Measurements from ENCODE around the gene BRD2. TPM values are rescaled to one million over a fixed set of nuclear protein-coding genes. Genes with fewer than 3 reads are reported as not detected.

BRD2 gene
- total RNA-seq, 1 experiment from 2014 or later: 171 TPM

- Histone ChIP-seq H3K4me2 (ENCODE audit: low read length) (no peak overlapping the region), H3K4me3 (ENCODE audit: low read length) (no peak overlapping the region), H3K79me2 (ENCODE audit: low read length) (no peaks in the 10 kb centered on the region), H3K36me3 (ENCODE audit: low read depth, low read length) (no peaks in the 10 kb centered on the region), H4K20me1 (ENCODE audit: low read length) (no peaks in the 10 kb centered on the region), H3F3A (ENCODE audit: low read length, unreplicated experiment) (no peaks in the 10 kb centered on the region), H3K27ac (ENCODE audit: low read length) (no peak overlapping the region), H3K9me3 (ENCODE audit: low read length) (no peaks in the 10 kb centered on the region), H3K27me3 (ENCODE audit: low read length) (no peaks in the 10 kb centered on the region), H3K9ac (ENCODE audit: low read length) (no peak overlapping the region), H2AFZ (ENCODE audit: low read length) (no peak overlapping the region), H3K9me2 (replicated peaks; ENCODE audit: low read length) (no peaks in the 10 kb centered on the region), H3K4me1 (ENCODE audit: insufficient read depth, low read length) (no peaks in the 10 kb centered on the region; the same call in 1 of the 2 replicates)
- no TSS peak for BruUV-seq (replicated peaks)
- DNase-seq: peak; percentile 41
- TF ChIP-seq EZH2phosphoT487 (IDR thresholded peaks at IDR 0.05; ENCODE audit: borderline replicate concordance, low read length): no peak
- TF ChIP-seq, protein P1, sequence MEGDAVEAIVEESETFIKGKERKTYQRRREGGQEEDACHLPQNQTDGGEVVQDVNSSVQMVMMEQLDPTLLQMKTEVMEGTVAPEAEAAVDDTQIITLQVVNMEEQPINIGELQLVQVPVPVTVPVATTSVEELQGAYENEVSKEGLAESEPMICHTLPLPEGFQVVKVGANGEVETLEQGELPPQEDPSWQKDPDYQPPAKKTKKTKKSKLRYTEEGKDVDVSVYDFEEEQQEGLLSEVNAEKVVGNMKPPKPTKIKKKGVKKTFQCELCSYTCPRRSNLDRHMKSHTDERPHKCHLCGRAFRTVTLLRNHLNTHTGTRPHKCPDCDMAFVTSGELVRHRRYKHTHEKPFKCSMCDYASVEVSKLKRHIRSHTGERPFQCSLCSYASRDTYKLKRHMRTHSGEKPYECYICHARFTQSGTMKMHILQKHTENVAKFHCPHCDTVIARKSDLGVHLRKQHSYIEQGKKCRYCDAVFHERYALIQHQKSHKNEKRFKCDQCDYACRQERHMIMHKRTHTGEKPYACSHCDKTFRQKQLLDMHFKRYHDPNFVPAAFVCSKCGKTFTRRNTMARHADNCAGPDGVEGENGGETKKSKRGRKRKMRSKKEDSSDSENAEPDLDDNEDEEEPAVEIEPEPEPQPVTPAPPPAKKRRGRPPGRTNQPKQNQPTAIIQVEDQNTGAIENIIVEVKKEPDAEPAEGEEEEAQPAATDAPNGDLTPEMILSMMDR (conservative IDR thresholded peaks at IDR 0.05; ENCODE audit: low read depth, low read length): peak; percentile 55
- ATAC-seq: no peak
- intact Hi-C loops (cut with micrococcal nuclease): no loop called here
- CTCF ChIA-PET: interaction anchor here (0.6 to 2.6 kb wide), 8 partner anchors 13 to 55 kb away, joined by 3 to 40 read pairs (median 5); partner anchors contain the start of gene BRD2
- POLR2A ChIA-PET (ENCODE audit: unreplicated experiment): interaction anchor here (0.5 kb wide), 1 partner anchor 13 kb away, joined by 9 read pairs; the partner anchor contains the start of gene BRD2
These were observed 13.2 kb upstream of the BRD2 start for GRCh38 chr6:32954986-32955802.

DNA sequence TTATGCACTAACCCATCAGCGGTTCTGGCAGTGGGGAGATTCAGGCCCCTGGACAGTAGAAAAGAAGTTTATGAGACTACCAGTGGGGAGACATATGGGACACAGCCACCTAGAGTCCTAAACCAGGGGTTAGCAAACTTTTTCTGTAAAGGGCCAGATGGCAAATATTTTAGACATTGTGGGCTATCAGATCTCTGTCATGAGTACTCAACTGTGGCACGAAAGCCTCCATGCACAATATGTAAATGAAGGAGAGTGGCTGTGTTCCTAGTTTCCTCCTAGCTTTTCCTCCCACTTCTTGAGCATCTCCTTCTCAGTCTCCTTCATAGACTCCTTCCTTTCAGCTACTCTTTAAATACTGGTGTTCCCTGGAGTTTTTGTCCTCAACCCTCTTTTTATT lies 12.2 kb upstream of the BRD2 start:
- BruUV-seq (replicated peaks): no TSS peak
- CTCF ChIA-PET: no interaction called here
- TF ChIP-seq EZH2phosphoT487 (IDR thresholded peaks at IDR 0.05; ENCODE audit: borderline replicate concordance, low read length) (no peak), EZH2 (IDR thresholded peaks at IDR 0.05; ENCODE audit: low read length, unreplicated experiment) (no peak)
- TF ChIP-seq, protein P1 (conservative IDR thresholded peaks at IDR 0.05; ENCODE audit: low read depth, low read length): no peak
- Histone ChIP-seq H3K27ac (ENCODE audit: low read length) (no peak overlapping the region), H3K4me2 (ENCODE audit: low read length) (no peak overlapping the region), H4K20me1 (ENCODE audit: low read length) (no peaks in the 10 kb centered on the region), H3K36me3 (ENCODE audit: low read depth, low read length) (no peaks in the 10 kb centered on the region), H3K9ac (ENCODE audit: low read length) (no peak overlapping the region), H2AFZ (ENCODE audit: low read length) (no peak overlapping the region), H3K9me2 (replicated peaks; ENCODE audit: low read length) (no peaks in the 10 kb centered on the region), H3K27me3 (ENCODE audit: low read length) (no peaks in the 10 kb centered on the region), H3K4me1 (ENCODE audit: insufficient read depth, low read length) (no peaks in the 10 kb centered on the region; the same call in 1 of the 2 replicates), H3K4me3 (ENCODE audit: low read length) (no peak overlapping the region), H3F3A (ENCODE audit: low read length, unreplicated experiment) (no peaks in the 10 kb centered on the region), H3K79me2 (ENCODE audit: low read length) (no peaks in the 10 kb centered on the region), H3K9me3 (ENCODE audit: low read length) (no peaks in the 10 kb centered on the region)
- POLR2A ChIA-PET (ENCODE audit: unreplicated experiment): no interaction called here
- intact Hi-C loops (cut with micrococcal nuclease): no loop called here
- DNase-seq: no peak
- no peak for ATAC-seq

DNA sequence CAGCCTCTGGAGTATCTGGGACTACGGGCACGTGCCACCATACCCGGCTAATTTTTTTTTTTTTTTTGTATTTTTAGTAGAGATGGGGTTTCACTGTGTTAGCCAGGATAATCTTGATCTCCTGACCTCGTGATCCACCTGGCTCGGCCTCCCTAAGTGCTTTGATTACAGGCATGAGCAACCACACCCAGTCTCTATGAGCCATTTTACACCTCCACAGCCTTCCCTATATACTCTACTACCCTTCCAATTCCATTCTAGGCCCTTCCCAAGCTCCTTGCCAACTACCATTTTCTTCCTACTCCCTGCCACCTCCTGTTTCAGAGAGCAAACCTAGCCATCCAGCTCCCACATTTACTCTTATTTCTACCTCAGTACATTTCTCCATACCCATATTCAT lies 7.8 kb upstream of the BRD2 start:
- H3K9me2 ChIP-seq (replicated peaks; ENCODE audit: low read length): no peaks in the 10 kb centered on the region
- H3K4me1 ChIP-seq (ENCODE audit: insufficient read depth, low read length): no peaks in the 10 kb centered on the region
- no peaks in the 10 kb centered on the region for H3F3A ChIP-seq (ENCODE audit: low read length, unreplicated experiment)
- H3K79me2 ChIP-seq (ENCODE audit: low read length): no peaks in the 10 kb centered on the region
- ATAC-seq: no peak
- no peak overlapping the region for H3K4me2 ChIP-seq (ENCODE audit: low read length)
- no peaks in the 10 kb centered on the region for H3K36me3 ChIP-seq (ENCODE audit: low read depth, low read length)
- no peak overlapping the region for H2AFZ ChIP-seq (ENCODE audit: low read length)
- intact Hi-C loops (cut with micrococcal nuclease): no loop called here
- no peak overlapping the region for H3K4me3 ChIP-seq (ENCODE audit: low read length)
- no peaks in the 10 kb centered on the region for H3K9me3 ChIP-seq (ENCODE audit: low read length)
- no peak for DNase-seq
- H3K27ac ChIP-seq (ENCODE audit: low read length): no peak overlapping the region
- H3K27me3 ChIP-seq (ENCODE audit: low read length): no peaks in the 10 kb centered on the region
- BruUV-seq (replicated peaks): no TSS peak
- POLR2A ChIA-PET (ENCODE audit: unreplicated experiment): no interaction called here
- TF ChIP-seq EZH2 (IDR thresholded peaks at IDR 0.05; ENCODE audit: low read length, unreplicated experiment) (no peak), EZH2phosphoT487 (IDR thresholded peaks at IDR 0.05; ENCODE audit: borderline replicate concordance, low read length) (no peak)
- TF ChIP-seq, protein P1 (conservative IDR thresholded peaks at IDR 0.05; ENCODE audit: low read depth, low read length): no peak
- CTCF ChIA-PET: no interaction called here
- no peaks in the 10 kb centered on the region for H4K20me1 ChIP-seq (ENCODE audit: low read length)
- H3K9ac ChIP-seq (ENCODE audit: low read length): no peak overlapping the region
